Rectal smooth muscle tissue (tissue), 1 donor: ENCODE measurements around the gene PROM2.

ENCODE experiments used
- H3K27ac ChIP-seq: one replicate; pipeline ENCODE4 v1.7.0; 2013; ENCODE audit warnings: low read depth, low read length, inconsistent platforms
- H3K27me3 ChIP-seq: one replicate; pipeline ENCODE4 v1.7.0; 2013; ENCODE audit warnings: low read length; ENCODE audit not compliant: control insufficient read depth, insufficient read depth
- H3K36me3 ChIP-seq: one replicate; pipeline ENCODE4 v1.7.0; 2013; ENCODE audit warnings: low read length; ENCODE audit not compliant: control insufficient read depth, insufficient read depth
- H3K4me1 ChIP-seq: one replicate; pipeline ENCODE4 v1.7.0; 2013; ENCODE audit warnings: low read length; ENCODE audit not compliant: control insufficient read depth, insufficient read depth
- H3K4me3 ChIP-seq: one replicate; pipeline ENCODE4 v1.7.0; 2013; ENCODE audit warnings: low read length
- H3K9ac ChIP-seq: one replicate; pipeline ENCODE4 v1.7.0; 2013; ENCODE audit warnings: low read length

PROM2 gene

GRCh38 chr2:95279435-95280035, 5.3 kb downstream of the PROM2 start:
- H3K9ac ChIP-seq = no peak overlapping the region
- H3K27me3 ChIP-seq = no peaks in the 10 kb centered on the region
- H3K4me1 ChIP-seq = no peaks in the 10 kb centered on the region

GRCh38 chr2:95281071-95281470, 6.8 kb downstream of the PROM2 start:
- Histone ChIP-seq H3K4me1 (no peaks in the 10 kb centered on the region), H3K36me3 (no peaks in the 10 kb centered on the region), H3K4me3 (no peak overlapping the region), H3K9ac (no peak overlapping the region), H3K27ac (no peak overlapping the region), H3K27me3 (no peaks in the 10 kb centered on the region)

More at GRCh38 chr2:95279435-95280035, 5.3 kb downstream of the PROM2 start:
- H3K4me3 ChIP-seq = no peak overlapping the region
- no peak overlapping the region for H3K27ac ChIP-seq
- H3K36me3 ChIP-seq = no peaks in the 10 kb centered on the region

GRCh38 chr2:95281786-95282185, 7.5 kb downstream of the PROM2 start:
- no peaks in the 10 kb centered on the region for H3K27me3 ChIP-seq
- H3K4me1 ChIP-seq = no peaks in the 10 kb centered on the region
- H3K4me3 ChIP-seq = no peak overlapping the region
- no peaks in the 10 kb centered on the region for H3K36me3 ChIP-seq
- no peak overlapping the region for H3K27ac ChIP-seq
- H3K9ac ChIP-seq = no peak overlapping the region

GRCh38 chr2:95282458-95282857, 8.2 kb downstream of the PROM2 start:
- H3K27ac ChIP-seq = no peak overlapping the region
- no peak overlapping the region for H3K9ac ChIP-seq
- no peaks in the 10 kb centered on the region for H3K27me3 ChIP-seq
- no peaks in the 10 kb centered on the region for H3K36me3 ChIP-seq
- H3K4me1 ChIP-seq = no peaks in the 10 kb centered on the region
- H3K4me3 ChIP-seq = no peak overlapping the region

GRCh38 chr2:95283562-95283961, 9.3 kb downstream of the PROM2 start:
- H3K4me1 ChIP-seq = no peaks in the 10 kb centered on the region
- no peaks in the 10 kb centered on the region for H3K27me3 ChIP-seq
- no peak overlapping the region for H3K9ac ChIP-seq
- no peak overlapping the region for H3K4me3 ChIP-seq
- no peaks in the 10 kb centered on the region for H3K36me3 ChIP-seq
- H3K27ac ChIP-seq = no peak overlapping the region

GRCh38 chr2:95284886-95285541, 10.8 kb downstream of the PROM2 start:
- no peaks in the 10 kb centered on the region for H3K36me3 ChIP-seq
- H3K27me3 ChIP-seq = no peaks in the 10 kb centered on the region
- no peaks in the 10 kb centered on the region for H3K4me1 ChIP-seq
- no peak overlapping the region for H3K27ac ChIP-seq
- H3K4me3 ChIP-seq = no peak overlapping the region
- no peak overlapping the region for H3K9ac ChIP-seq

- Histone ChIP-seq H3K4me3 (no peak overlapping the region), H3K9ac (no peak overlapping the region), H3K27ac (no peak overlapping the region), H3K36me3 (no peaks in the 10 kb centered on the region), H3K27me3 (no peaks in the 10 kb centered on the region), H3K4me1 (no peaks in the 10 kb centered on the region)
Measured at GRCh38 chr2:95285542-95285932, 11.3 kb downstream of the PROM2 start.

GRCh38 chr2:95287336-95287735, 13.1 kb downstream of the PROM2 start:
- H3K36me3 ChIP-seq = no peaks in the 10 kb centered on the region
- H3K27me3 ChIP-seq = no peaks in the 10 kb centered on the region
- no peak overlapping the region for H3K27ac ChIP-seq
- H3K4me1 ChIP-seq = no peaks in the 10 kb centered on the region
- no peak overlapping the region for H3K9ac ChIP-seq
- H3K4me3 ChIP-seq = no peak overlapping the region

GRCh38 chr2:95287806-95288205, 13.6 kb downstream of the PROM2 start:
- H3K4me1 ChIP-seq = no peaks in the 10 kb centered on the region
- H3K27me3 ChIP-seq = no peaks in the 10 kb centered on the region
- no peak overlapping the region for H3K4me3 ChIP-seq
- H3K27ac ChIP-seq = no peak overlapping the region
- no peaks in the 10 kb centered on the region for H3K36me3 ChIP-seq
- no peak overlapping the region for H3K9ac ChIP-seq

- Histone ChIP-seq H3K9ac (no peak overlapping the region), H3K27me3 (no peaks in the 10 kb centered on the region), H3K4me3 (no peak overlapping the region), H3K27ac (no peak overlapping the region), H3K36me3 (no peaks in the 10 kb centered on the region), H3K4me1 (no peaks in the 10 kb centered on the region)
Measured at GRCh38 chr2:95289253-95289652, 15.0 kb downstream of the PROM2 start.

GRCh38 chr2:95291222-95291621, 17.0 kb downstream of the PROM2 start:
- Histone ChIP-seq H3K9ac (no peak overlapping the region), H3K27ac (no peak overlapping the region)

GRCh38 chr2:95292623-95293260, 18.5 kb downstream of the PROM2 start:
- H3K9ac ChIP-seq = no peak overlapping the region
- no peaks in the 10 kb centered on the region for H3K4me1 ChIP-seq
- no peak overlapping the region for H3K4me3 ChIP-seq
- no peaks in the 10 kb centered on the region for H3K36me3 ChIP-seq
- H3K27ac ChIP-seq = no peak overlapping the region
- no peaks in the 10 kb centered on the region for H3K27me3 ChIP-seq

More at GRCh38 chr2:95291222-95291621, 17.0 kb downstream of the PROM2 start:
- Histone ChIP-seq H3K4me1 (no peaks in the 10 kb centered on the region), H3K4me3 (no peak overlapping the region), H3K36me3 (no peaks in the 10 kb centered on the region), H3K27me3 (no peaks in the 10 kb centered on the region)
